Activated CD8-positive, alpha-beta memory T cell treated with anti-CD3 and anti-CD28 coated beads, Interleukin-2, amount 50 U/mL, for 24 hours (primary cell): ENCODE results near the gene EIF4E3.

ENCODE experiments used
- DNase-seq: peaks from one replicate; pipeline ENCODE4 v3.0.0-alpha.2; 2020; ENCODE audit errors: extremely low read depth

EIF4E3 gene

DNA sequence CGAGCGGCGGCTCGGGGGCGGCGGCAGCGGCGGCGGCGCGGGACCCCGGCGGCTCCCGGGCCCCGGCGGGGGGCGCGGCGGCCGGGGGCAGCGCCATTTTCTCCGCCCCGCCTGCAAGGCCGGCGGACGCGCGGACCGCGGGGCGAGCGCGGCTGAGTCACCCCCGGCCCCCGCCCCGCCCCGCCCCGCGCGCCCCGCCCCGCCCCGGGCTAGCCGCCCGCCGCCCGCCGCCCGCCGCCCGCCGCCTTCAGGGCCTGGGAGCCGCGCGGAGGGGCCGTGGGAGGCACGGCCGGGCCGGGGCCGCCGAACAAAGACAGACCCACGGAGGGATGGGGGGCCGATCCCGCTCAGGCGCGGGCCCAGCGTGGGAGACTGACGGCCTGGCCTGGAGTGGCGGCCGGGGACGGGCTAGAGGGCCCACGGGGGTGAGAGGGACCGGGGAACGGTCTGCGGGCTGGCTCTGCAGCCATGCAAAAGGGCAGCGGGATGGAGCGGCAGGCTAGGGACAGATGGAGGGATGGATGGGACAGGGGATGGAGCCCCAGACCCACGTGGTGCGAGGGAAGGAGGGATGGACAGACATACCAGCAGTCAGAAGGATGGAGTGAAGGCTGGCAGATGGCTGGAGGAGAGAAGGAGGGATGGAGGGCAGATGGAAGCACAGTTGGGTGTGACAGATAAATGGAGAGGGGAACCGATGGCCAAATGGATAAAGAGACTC, at the start of gene EIF4E3:
Gene EIF4E3 (minus strand): TSS at position 132 of the 721 bp plus-strand sequence. CDS start 35 bp downstream, at position 97.
- no peak for DNase-seq

DNA sequence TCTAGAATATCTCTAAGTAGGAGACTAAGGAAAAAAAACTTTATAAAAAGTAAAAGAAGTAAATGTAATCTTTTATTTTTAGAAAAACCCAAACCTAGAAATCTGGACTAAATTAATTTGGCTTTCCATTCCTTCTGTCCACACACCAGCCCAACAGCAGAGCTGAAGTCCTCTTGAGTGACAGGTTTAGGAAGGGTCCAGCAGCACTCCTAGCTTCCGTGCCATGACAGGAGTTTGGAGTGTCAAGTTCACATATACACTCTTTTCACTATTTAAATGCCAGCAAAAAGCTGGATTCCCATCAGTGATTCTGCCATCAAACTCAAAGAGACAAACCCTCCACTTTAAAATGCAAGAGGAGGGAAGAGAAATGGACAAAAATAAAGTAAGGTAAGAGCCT, 46.7 kb upstream of the EIF4E3 start:
- DNase-seq, result no peak

DNA sequence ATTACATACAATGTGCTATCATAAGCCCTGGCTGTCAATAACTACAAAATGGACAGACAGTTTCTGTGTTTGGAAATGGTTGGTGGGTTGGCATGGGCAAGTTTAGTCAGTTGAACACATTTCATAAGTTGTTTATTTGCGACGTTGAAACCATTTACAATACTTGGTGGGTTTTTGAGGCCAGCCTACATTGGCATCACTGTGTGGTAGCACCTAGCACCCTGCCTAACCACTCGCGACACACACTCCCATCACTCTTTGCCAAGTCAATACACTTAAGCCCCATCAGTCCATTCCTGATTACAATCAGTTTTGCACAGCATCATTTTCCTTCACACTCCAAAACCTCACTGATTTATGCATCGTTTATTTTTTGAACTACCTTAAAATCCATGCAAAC, 45.9 kb upstream of the EIF4E3 start:
- DNase-seq, result no peak

DNA sequence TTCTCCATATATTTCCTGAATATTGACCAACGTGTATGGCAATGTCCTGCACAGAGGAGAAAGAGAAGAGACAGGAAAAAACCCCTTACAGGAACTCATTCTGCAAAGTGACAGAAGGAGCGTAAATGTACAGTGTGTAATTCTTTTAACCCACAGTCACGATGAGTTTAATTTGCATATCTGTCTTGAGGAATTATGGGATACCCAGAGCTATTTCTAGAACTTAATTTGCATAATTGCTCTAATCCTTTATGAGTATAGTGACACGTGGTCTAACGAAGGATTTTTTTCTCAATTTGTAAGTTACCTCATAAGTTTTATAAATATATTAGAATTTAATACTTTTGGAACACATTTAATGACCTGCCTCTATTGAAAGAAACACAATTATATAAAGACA, 38.2 kb upstream of the EIF4E3 start:
- no peak for DNase-seq

DNA sequence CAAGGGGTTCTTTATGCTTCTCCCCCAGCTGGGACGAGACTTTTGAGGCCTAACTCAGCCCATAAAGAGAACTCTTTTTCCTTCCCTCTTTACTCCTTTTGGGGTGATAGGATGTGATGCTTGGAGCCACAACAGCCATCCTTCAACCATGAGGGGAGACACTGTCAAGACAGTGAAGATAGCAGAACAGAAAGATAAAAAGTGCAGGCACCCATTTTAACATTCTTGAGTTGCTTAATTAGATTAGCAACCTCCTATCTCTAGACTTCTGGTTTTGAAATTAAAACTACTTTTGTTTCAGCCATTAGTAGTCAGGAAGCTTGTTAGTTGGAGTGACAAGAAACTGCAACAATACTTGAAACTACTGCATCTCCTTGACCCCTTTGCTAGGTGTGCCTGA, 34.9 kb upstream of the EIF4E3 start:
- DNase-seq, result no peak

DNA sequence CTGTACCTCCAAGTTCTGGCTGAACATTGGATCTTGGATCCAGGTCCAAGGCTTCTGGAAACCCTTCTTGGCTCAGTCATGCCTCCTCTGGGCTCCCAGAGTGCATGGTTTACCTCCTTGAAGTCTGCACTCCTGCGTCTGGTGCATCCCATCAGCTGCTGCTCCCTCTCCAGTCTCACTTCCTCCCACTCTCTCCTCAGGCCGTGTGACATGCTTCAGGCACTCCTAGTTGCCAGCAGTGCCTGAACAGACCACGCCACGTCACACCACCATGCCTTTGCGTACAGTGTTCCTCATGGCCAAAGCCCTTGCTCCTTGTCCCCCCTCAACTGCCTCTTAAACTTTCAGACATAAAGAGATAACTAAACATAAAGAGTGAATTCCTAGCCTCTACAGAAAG, 34.2 kb upstream of the EIF4E3 start:
- DNase-seq, result no peak

DNA sequence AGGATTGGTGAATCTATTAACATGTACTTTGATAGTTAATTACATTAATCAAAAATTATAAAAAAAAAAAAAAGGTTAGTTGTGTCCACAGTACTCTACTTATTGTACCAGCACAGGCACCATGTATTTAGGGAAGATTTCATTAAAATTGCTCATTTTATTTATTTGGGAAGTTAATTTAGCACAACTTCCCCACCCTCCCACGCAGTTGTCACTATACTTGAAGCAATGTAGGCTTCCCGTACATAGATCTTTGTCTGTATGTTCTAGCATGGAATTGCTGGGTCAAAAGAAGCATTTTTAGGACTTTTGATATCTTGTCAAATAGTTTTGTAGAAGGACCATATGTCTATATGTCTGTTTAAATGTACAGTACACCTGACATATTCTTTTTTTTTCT, 32.9 kb upstream of the EIF4E3 start:
- DNase-seq, result no peak

DNA sequence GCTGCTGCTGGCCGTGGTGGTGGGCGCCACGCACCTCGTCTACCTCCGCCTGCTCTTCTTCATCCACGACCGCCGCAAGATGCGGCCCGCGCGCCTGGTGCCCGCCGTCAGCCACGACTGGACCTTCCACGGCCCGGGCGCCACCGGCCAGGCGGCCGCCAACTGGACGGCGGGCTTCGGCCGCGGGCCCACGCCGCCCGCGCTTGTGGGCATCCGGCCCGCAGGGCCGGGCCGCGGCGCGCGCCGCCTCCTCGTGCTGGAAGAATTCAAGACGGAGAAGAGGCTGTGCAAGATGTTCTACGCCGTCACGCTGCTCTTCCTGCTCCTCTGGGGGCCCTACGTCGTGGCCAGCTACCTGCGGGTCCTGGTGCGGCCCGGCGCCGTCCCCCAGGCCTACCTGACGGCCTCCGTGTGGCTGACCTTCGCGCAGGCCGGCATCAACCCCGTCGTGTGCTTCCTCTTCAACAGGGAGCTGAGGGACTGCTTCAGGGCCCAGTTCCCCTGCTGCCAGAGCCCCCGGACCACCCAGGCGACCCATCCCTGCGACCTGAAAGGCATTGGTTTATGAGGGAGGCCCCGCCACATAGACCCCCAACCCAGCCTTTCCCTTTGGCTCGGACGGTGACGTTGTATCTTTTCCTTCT, 29.5 kb upstream of the EIF4E3 start:
- no peak for DNase-seq

DNA sequence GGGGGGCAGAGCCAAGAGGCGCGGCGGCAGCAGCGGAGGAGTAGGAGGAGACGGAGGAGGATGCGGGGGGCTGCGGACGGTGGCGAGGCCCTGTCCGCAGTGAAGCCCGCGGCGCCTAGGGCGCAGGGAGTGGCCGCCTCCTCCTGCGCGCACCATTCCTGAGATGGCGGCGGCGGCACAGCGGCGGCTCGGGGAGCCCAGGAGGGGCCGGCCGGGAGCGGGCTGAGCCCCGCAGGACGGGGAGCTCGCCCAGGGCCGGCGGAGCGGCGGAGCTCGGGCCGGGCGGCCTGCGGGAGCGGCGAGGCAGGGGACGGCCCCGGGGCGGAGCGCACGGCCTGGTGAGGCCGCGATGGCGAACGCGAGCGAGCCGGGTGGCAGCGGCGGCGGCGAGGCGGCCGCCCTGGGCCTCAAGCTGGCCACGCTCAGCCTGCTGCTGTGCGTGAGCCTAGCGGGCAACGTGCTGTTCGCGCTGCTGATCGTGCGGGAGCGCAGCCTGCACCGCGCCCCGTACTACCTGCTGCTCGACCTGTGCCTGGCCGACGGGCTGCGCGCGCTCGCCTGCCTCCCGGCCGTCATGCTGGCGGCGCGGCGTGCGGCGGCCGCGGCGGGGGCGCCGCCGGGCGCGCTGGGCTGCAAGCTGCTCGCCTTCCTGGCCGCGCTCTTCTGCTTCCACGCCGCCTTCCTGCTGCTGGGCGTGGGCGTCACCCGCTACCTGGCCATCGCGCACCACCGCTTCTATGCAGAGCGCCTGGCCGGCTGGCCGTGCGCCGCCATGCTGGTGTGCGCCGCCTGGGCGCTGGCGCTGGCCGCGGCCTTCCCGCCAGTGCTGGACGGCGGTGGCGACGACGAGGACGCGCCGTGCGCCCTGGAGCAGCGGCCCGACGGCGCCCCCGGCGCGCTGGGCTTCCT, 28.8 kb upstream of the EIF4E3 start, which contains the start of gene GPR27:
Gene GPR27 (plus strand): TSS at position 155 of the 909 bp plus-strand sequence. CDS start 195 bp downstream, at position 350.
- no peak for DNase-seq

DNA sequence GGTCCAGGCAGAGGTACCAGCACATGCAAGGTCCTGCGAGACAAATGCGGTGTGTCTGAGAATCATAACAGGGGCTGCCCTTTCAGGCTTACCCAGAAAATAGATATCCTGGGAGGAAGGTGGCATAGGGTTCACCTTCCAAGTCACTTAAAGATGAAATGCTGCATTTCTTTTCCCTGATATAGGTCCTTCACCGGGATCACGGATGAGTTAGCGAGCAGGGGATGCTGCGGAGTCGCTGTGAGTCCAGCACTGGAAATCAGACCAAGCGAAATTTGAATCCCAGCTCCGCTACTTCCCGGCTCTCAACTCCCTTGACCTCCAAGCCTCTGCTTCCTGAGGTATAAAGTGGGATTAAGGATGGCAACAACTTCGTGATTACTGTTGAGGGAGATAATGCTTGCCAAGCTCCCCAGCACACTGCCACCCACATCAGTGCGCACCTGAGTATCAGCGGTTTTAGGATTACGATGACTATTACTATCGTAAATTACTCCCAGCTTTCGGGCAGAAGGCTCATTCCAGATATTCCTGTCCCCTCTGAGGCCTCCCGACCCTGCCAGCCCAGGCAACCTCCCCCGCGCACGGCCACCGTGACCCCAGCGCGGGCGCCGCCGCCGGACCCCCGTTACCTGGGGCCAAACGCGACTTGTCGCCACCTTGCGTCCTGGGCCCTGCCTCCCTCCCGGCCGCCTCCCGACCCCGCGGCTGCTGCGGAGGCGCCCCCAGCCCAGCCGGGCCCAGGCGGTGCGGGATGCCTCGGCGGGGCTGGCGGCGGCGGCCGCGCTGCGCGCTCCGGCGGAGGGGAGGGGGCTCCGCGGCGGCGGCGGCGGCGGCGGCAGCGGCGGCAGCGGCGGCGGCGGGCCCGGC, 27.9 kb upstream of the EIF4E3 start:
- DNase-seq, result no peak

DNA sequence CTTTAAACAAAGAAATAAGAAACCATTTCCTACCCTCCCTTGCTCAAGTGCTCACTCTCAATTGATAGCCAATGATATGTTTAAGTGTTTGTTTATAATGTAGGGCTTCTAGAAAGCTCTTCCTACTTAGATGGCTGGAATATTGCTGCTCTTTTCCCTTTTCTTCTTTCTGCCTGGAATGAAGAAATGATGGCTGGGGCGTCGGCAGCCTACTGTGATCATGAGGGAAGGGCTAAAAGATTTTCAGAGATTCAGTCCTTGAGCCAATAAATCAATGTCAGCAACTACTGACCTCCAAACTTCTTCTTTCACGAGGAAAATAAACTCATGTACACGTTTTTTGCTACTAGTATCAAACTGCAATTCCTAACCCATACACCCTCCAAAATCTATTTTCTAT, 26.4 kb upstream of the EIF4E3 start:
- DNase-seq, result no peak

DNA sequence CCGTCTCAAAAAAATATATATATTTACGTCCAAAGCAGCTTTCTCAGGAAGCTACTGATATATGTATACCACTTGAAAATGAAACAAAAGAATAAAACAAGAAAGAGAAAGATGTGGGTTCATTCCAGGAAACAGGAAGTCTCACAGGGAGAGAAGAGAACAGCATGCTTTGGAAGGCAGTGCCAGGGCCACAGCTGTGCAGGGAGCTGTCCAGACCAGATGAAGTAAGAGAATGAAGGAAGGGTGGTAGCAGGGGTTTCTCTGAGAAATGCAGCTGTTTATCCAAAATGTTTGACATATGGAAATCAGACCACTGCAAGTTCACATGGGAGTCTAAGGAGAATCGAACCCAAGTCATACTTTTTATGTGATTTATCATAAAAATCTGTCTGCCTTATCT, 19.5 kb upstream of the EIF4E3 start:
- no peak for DNase-seq

DNA sequence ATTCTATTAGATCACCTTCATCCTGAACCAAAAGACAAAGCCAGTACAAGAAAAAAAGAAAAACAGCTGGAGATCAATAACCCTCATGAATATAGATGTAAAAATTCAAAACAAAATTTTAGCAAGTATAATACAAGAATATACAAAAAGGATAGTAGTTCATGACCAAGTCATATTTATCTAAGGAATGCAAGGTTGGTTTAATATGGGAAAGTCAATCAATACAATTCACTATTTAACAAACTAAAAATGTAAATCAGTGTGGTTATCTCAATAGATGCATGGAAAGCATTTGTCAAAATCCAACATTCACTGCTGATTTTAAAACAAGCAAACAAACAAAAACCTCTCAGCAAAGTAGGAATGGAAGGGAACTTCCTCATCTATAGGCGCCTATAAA, 17.4 kb upstream of the EIF4E3 start:
- no peak for DNase-seq

DNA sequence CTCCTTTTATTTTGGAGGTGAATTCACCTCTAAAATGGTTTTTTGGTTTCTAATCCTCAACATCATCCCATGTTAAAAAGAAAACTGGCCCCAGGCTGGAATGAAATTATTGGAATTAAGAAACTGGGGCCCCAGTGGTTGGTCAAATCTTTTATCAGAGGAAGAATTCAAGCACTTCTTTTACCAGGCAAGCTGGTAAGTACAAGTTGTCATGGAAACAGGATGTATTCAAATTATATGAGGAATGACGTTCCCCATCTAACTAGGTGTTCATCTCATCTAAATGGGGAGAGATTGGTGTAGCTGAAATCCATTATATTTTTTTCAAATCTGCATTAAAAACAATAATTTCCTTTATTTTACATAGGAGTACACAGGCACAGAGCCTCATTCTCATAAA, 9.7 kb upstream of the EIF4E3 start:
- no peak for DNase-seq

DNA sequence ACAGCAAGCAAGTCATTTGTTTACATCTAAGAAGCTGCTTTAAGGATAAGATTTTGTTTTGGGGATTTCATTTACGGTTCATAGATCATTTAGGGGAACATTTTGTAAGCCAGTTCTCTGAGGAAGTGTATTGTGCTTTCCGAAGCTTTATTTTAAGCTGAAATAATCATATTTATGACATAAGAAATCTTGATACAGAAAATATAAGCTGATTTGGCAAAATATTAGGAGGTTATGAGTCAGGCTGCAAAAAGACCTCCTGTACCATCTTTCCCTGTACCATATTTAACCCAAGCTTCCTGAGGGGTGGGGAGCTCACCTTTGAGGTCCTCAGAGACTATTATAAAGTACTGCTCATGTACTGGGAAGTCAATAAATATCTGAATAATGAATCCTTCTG, 8.1 kb upstream of the EIF4E3 start:
- no peak for DNase-seq

DNA sequence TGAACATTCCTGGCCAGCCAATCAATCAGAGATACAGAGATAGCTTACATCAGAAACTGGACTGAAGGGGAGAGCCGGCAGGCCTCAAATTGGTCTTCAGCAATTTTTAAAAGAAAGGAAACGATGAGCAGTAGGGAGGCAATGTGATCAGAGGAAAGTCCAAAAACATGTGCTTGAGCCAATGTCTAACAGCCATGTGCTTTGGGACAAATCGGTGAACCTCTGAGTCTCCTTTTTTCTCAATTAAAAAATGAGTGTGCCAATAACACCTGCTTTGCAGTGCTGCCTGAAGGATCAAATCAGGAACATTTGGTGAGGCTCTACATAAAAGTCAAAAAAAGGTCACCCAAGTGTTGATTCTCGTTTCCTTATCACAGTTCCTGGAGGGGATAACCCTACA, 7.4 kb upstream of the EIF4E3 start:
- DNase-seq, result no peak

DNA sequence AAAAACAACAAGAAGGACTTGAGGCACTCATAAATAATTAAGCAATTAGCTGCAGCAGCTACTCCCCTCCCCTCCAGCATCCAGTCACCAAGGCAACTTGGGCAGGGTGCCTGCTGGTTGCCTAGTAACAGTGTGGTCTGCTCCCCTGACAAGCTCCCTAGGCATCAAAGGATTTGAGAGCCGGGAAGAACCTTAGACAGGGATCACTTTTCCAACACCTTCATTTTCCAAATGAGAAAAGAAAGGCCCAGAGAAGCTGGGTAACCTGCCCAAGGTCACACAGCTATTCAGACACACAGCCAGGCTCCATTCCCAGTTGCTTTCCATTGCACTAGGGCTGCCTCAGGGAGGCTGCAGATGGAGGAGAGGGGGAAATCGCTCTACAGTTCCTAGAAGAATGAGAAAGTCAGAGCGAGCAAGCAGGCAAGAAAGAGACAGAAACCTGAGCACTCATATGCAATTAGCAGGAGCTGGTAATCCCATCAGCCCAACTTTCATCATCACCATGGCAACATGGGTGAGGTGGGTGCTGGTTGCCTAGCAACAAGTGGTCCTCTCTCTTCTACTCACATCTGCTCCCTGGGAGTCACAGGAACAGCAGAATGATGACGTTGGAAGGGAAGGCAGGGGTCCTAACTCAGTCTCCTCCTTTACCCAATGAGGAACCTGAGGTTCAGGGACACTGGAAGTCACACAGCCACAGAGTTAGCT, 3.6 kb upstream of the EIF4E3 start:
- DNase-seq, result no peak

DNA sequence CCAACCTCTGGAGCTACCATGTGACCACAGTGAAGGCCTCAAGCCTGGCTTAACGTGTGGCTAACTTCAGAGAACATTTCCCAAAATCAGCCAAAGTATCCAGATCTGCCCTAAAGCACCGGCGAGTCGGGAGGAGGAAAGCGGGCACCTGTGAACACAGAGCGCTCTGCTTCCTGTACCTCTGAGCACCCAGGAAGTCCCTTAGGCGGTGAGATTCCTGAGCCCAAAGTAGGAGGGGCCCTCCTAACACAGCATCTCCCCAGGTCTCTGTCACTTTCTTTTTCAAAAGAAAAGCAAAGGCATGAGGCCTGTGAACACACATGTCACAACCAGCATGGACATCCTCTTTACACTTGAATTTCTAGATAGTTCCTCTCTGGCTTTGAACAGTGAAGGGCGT, 944 bp upstream of the EIF4E3 start:
- no peak for DNase-seq

DNA sequence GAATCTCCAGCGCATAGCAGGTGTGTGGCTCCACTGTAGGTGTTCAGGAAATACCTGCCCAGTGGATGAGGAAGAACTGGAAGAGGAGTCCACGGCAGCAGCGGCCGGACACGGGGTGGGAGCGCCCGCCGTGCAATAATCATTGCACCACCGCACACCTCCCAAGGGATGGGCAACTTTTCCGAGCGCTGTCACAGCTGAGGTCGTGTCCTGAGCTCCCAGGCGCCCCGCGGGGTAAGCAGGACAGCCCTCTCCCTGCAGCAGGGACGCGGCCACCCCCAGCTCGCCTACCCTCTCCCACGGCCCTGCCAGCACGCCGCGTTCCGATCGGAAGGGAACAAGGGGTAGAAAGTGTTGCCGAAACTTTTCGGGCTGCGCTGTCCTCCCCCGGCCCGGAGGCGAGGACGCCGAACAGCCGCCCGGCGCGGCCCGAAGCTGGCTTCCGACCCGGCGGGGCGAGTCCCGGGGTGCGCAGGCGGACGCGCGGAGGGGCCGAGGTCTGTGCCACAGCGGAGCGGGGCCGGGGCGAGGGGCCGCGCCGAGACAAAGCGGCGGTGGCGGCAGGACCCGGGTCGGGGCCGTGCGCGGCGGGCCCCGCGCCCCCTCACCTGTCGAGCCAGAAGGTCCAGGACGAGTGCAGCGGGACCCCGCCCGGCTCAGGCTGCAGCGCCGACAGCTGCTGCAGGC, 475 bp downstream of the EIF4E3 start:
- no peak for DNase-seq

DNA sequence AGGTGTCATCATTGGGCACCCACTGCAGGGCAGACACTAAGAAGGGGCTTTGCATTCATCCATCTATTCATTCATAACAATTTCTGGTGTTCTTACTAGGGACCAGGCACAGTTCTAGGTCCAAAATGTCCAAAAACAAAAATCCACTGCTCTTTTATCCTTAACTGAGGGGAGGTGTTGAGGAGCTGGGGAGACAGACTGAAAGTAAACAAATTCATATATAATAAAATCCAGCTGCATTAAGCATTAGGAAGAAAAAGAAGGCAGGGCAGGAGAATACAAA, 1.1 kb downstream of the EIF4E3 start:
- no peak for DNase-seq
